HG03097 (cell line): ENCODE data around the gene MGAM2.
"Not testable (repeated sequence)": the region's sequence is repeated elsewhere in the genome, so short reads cannot be mapped to it uniquely, and the experiment has no call there.

Experiments used
- ATAC-seq: cut with Tn5 transposase; IDR thresholded peaks from one replicate; pipeline ENCODE4 v1.9.1; 2021; ENCODE audit not compliant: unreplicated experiment, low FRiP score

Gene MGAM2

DNA sequence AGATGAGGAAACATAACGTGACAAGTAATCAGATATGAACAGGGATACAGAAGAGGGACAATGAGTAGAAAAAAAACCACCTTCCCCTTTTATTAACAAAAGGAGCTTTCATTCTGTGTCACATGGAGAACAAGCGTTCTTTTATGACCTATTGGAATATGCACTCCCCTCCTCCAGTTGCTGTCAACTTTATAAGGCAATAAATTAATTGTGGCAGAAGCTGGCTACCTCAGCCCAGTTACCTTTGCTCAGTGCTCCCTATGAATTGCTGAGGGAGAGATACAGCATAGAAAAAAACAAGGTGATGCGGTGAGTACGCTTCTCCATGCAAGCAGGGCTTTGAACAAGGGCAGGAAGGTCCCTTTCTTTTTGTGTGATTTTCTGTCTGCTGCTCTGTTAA, at the start of gene MGAM2:
Gene MGAM2, plus strand, starts transcription at position 220 of the 400 bp plus-strand sequence. CDS start 5,156 bp downstream, outside the sequence.
- ATAC-seq = no peak

DNA sequence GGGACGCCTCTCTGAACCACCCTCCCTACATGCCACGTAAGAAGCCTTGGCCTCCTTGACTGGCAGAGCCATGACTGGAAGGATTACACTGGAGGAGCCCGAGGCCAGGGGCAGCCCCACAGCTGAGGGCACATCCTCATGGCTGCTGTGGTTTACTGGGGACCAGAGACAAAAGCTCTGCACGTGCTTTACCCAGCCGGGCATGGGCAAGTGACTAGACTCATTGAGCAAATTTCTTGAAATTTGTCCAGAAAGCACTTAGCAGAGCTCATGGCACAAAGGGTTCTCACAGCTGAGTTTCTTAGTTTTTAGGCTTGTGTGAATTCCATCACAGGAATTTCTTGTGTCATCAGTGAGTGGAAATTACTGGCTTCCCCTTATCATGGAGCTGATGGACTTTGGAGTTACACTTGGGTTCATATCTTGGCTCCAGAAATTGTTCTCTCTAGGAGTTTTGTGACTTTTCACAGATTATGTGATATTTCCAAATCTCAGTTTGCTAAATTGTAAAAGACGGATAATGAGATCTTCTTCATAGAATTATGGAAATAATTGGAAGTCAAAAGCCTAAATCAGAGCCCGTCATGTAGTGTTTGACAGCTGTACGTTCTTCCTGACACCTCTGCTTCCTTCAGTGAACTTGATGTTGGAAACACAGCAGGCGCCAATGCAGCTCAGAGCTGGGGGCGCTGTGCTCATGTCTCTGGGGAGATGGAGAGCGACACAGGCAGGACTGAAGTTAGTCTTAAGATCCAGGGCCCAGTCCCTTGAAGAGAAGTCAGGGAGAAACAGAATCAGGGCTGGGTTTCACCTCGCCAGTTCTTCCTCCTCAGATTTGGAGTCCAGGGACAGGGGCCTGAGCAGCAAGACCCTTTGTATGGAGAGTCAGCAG, 47.7 kb upstream of the MGAM2 start:
- ATAC-seq = no peak

- ATAC-seq = no peak
These were observed 45.0 kb upstream of the MGAM2 start for GRCh38 chr7:142066536-142066935.

GRCh38 chr7:142077762-142078161, 33.8 kb upstream of the MGAM2 start:
- ATAC-seq = no peak

- ATAC-seq = no peak
These were observed 27.9 kb upstream of the MGAM2 start for GRCh38 chr7:142083605-142084004.

DNA sequence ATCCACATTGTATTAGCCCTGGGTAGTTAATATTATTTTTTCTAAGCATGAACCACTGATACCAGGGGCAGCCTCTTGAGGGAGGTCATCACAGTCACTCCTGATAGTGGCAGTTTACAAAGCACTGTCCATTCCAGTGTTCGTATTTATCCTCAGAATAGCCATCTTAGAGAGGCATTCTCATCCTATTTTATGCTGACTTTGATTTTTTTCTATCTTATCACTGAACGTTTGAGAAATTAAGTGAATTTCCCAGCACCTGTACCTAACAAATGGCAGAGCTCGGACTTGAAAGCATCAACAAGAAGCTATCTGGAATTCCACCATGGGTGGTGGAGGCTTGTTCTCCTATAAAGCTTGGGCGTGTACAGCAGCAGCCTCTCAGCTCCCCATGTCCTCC, 26.1 kb upstream of the MGAM2 start:
- no peak for ATAC-seq

- no peak for ATAC-seq
These were observed 23.4 kb upstream of the MGAM2 start for GRCh38 chr7:142088022-142088714.

GRCh38 chr7:142089035-142089434, 22.5 kb upstream of the MGAM2 start:
- ATAC-seq = no peak

- no peak for ATAC-seq
These were observed 19.6 kb upstream of the MGAM2 start for GRCh38 chr7:142091961-142092360.

DNA sequence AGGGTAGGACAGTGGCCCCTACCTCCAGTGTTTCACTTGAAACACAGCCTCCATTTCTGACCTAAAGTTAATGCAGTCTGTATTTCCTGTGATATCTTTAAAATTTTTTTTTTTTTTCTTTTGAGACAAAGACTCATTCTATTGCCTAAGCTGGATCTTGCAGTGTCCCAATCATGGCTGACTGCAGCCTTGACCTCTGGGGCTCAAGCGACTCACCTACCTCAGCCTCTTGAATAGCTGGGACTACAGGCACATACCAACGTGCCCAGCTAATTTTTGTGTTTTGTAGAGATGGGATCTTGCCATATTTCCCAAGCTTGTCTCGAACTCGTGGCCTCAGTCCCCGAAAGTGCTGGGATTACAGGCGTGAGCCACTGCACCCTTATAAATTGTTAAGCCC, 16.7 kb upstream of the MGAM2 start:
- no peak for ATAC-seq

- ATAC-seq = no peak
These were observed 13.9 kb upstream of the MGAM2 start for GRCh38 chr7:142097571-142097970.

DNA sequence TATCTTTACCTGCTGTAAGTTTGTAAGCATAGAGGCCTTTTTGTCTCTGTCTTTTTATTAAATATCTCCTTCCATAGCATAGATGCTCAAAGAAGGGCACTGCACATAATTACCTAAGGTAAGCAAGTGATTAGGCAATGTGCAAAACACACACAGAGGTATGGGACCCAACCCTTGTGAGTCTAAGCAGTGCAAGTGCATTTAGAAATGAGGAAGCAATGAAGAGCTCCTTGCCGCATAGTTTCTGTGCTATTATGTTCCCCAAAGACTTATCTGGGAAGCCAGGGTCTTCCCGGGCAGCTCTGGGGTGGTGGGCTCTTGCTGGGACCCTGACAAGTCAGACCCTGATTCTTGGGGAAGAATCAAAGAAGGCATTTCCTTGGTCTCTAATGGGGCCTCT, 13.5 kb upstream of the MGAM2 start:
- no peak for ATAC-seq

DNA sequence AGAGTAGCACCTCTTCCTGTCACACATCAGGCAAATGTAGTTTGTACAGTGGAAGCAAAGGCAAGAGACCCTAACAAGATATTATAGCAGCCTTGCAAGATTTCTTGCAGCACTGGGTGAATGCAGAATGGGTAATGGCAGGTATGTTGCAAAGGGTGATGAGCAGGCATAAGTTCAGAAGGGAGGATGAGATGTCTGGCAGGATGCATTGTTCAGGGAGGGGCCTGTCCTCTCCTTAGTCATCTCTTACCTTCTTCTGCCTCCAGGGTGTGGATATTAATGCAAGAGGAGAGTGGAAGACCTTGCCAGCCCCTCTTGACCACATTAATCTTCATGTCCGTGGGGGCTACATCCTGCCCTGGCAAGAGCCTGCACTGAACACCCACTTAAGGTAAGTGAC, 12.2 kb upstream of the MGAM2 start:
- not testable (repeated sequence) for ATAC-seq

DNA sequence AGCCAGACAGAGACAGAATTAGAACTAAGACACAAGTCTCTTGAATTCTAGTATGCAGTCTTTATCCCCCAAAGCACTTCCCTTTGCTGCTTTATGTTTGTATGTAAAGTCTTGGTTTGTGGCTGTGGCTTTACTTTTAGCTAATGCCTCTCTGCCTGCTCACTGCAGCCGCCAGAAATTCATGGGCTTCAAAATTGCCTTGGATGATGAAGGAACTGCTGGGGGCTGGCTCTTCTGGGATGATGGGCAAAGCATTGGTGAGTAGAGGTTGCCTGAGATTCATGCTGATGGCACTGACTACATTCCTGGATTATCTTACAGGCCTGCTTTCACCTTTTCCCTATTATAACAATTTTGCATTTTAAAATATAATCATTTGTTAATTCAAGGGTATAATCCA, 10.9 kb upstream of the MGAM2 start:
- ATAC-seq = no peak

GRCh38 chr7:142101794-142102193, 9.7 kb upstream of the MGAM2 start:
- not testable (repeated sequence) for ATAC-seq

DNA sequence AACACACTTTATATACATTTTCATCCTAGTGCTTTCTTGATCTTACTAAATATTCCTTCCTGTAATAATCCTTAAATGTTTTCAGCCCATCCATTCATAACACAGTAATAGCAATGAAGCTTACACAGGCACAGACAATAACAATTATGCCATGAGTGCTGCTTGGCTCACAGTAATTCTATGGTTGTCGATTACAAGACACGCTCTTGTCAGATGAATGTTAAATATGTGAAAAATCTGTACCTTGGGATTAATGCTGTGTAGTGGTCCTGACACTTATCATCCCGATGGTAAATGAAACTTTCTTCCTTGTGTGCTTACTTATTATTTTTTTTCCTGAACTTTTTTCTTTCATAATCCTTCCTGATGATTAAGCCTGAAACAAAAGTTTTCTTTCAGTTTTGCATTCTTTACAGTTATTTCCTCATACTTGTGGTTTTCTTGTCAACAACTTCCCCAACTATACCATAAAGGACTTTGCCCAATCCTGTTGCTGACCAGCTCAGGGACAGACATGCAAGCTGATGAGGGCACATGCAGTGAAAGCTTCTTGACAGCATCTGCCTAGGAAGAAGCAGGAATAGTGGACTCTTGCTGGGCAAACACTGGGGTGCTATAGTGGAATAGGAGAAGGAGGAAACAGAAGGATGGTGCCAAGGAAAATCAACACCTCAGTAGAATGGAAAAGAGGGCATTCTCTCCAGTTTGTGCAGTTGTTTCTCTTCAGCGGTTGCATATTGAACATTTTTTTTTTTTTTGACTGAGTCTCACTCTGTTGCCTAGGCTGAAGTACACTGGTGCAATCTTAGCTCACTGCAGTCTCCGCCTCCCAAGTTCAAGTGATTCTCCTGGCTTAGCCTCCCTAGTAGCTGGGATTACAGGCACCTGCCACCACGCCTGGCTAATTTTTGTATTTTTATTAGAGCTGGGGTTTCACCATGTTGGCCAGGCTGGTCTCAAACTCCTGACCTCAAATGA, 6.7 kb upstream of the MGAM2 start:
- ATAC-seq = no peak

- ATAC-seq = no peak
These were observed 2.6 kb upstream of the MGAM2 start for GRCh38 chr7:142108728-142109505.

- no peak for ATAC-seq
These were observed 1.4 kb upstream of the MGAM2 start for GRCh38 chr7:142110098-142110497.

DNA sequence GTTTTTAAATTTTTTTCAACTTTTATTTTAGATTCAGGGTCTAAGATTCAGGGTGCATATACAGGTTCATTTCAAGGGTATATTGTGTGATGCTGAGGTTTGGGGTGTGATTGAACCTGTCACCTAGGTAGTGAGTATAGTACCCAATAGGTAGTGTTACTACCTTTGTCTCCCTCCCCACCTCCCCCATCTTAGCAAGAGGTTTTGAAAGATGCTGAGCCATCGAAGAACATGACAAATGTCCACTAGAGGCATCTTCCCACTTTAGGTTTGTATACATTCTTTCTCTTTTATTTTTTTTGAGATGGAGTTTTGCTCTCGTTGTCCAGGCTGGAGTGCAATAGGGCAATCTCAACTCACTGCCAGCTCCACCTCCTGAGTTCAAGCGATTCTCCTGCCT, 880 bp upstream of the MGAM2 start:
- ATAC-seq = no peak

- no peak for ATAC-seq
These were observed 568 bp downstream of the MGAM2 start for GRCh38 chr7:142112086-142112485.
